Small intestine (tissue), 16 donors: Measurements from ENCODE around the gene CD2. TPM values are rescaled to one million over a fixed set of nuclear protein-coding genes. Genes with fewer than 3 reads are reported as not detected.

Source experiments
- DNase-seq, 2 donors: peaks; one replicate each; pipeline versions ENCODE4 v3.0.0 to v3.0.0-alpha.2; 2013
- FAIRE-seq: peaks from 2 replicates; lab custom pipeline; 2012; peaks lifted over from hg19 to GRCh38; lab: Jason Lieb, UNC
- H3K27ac ChIP-seq, 3 donors: one replicate each; pipeline ENCODE4 v1.5.1; 2013; ENCODE audit warnings: low read length in 2 of 3, mild to moderate bottlenecking in 2 of 3, control low read depth in 1 of 3, inconsistent platforms in 1 of 3, low read depth in 1 of 3, moderate library complexity in 1 of 3
- H3K27me3 ChIP-seq, 3 donors: one replicate each; pipeline ENCODE4 v1.6.1; 2013; ENCODE audit warnings: low read length in 3 of 3, inconsistent platforms in 1 of 3; ENCODE audit not compliant: control insufficient read depth in 3 of 3, insufficient read depth in 3 of 3
- H3K36me3 ChIP-seq, 3 donors: one replicate each; pipeline ENCODE4 v1.6.1; 2013; ENCODE audit warnings: low read length in 3 of 3, inconsistent platforms in 1 of 3, low read depth in 1 of 3, mild to moderate bottlenecking in 1 of 3, moderate library complexity in 1 of 3; ENCODE audit not compliant: control insufficient read depth in 3 of 3, insufficient read depth in 2 of 3
- H3K4me1 ChIP-seq, 3 donors: one replicate each; pipeline ENCODE4 v1.6.1; 2013; ENCODE audit warnings: low read length in 2 of 3, inconsistent platforms in 1 of 3, low read depth in 1 of 3, mild to moderate bottlenecking in 1 of 3, moderate library complexity in 1 of 3; ENCODE audit not compliant: control insufficient read depth in 3 of 3, insufficient read depth in 2 of 3
- H3K4me3 ChIP-seq, 3 donors: one replicate each; pipeline ENCODE4 v1.5.1; 2013; ENCODE audit warnings: low read length in 3 of 3, control low read depth in 1 of 3, inconsistent platforms in 1 of 3, low read depth in 1 of 3, mild to moderate bottlenecking in 1 of 3, moderate library complexity in 1 of 3
- H3K9me3 ChIP-seq, 2 donors: one replicate each; pipeline ENCODE4 v1.6.1; 2013; ENCODE audit warnings: low read depth in 1 of 2, low read length in 1 of 2; ENCODE audit not compliant: control insufficient read depth in 2 of 2, insufficient read depth in 1 of 2
- WGBS, 3 donors: extraction: QIAGEN DNeasy Blood & Tissue Kit; methylation state at CpG; one replicate each; pipeline ENCODE4 v1.1.7; 2013; 5-methylcytosine and 5-hydroxymethylcytosine counted together
- long read RNA-seq, 10 donors: transcript quantifications; one replicate each; lab custom pipeline, GENCODE V29; 2026
- polyA plus RNA-seq, 4 donors: library from polyadenylated mRNA; stranded (reverse) in 3 of 4; unstranded in 1 of 4; fragments of 200-250 nt in 3 of 4; fragments of 120-200 nt in 1 of 4; gene quantifications; one replicate each; pipeline versions ENCODE4 v1.2.1 to v1.2.3, GENCODE V29; 2013
- donor health status: healthy with polysubstance abuse.
- donor health status: control.
- donor health status: control.
- donor health status: Bipolar disorder and iron deficiency.
- donor health status: healthy.

Gene CD2
- 10 to 100 TPM in 1 of 4 donors, 1 to 10 TPM in 3; 2.1 to 14.9 (median 5.1) TPM for polyA plus RNA-seq
- long read RNA-seq, donor 1, result 0 reads
- long read RNA-seq, donor 2, partial matches to known transcripts, result 0 of 1 reads
- long read RNA-seq, donor 2, other reads (novel, unspliced or antisense), result 0 of 1 reads
- long read RNA-seq, donor 3, partial matches to known transcripts, result 0 of 1 reads
- long read RNA-seq, donor 3, other reads (novel, unspliced or antisense), result 0 of 1 reads
- long read RNA-seq, donor 4, result 0 reads
- long read RNA-seq, donor 5, result 0 reads
- long read RNA-seq, donor 6, partial matches to known transcripts, result 0 of 1 reads
- long read RNA-seq, donor 6, other reads (novel, unspliced or antisense), result 0 of 1 reads
- long read RNA-seq, donor 7, result 0 reads
- long read RNA-seq, donor 8, result 0 reads
- long read RNA-seq, donor 9, partial matches to known transcripts, result 0 of 1 reads
- long read RNA-seq, donor 9, other reads (novel, unspliced or antisense), result 0 of 1 reads
- long read RNA-seq, donor 10, result 0 reads

GRCh38 chr1:116754198-116754977 lies at the start of gene CD2:
Gene CD2, plus strand, starts transcription at chr1:116754430. Its CDS starts 63 bp downstream, at chr1:116754493.
- no peaks in the 10 kb centered on the region for H3K27me3 ChIP-seq
- H3K36me3 ChIP-seq, result no peaks in the 10 kb centered on the region
- FAIRE-seq (no peak), DNase-seq (peak in 1 of 2 donors; percentile 54)
- H3K4me1 ChIP-seq, result no peaks in the 10 kb centered on the region
- peak within 1 kb of the TSS in 2 of 3 donors; percentile 66 to 74 for H3K27ac ChIP-seq
- peak within 1 kb of the TSS in 1 of 3 donors; percentile 50 for H3K4me3 ChIP-seq
- H3K9me3 ChIP-seq, result no peaks in the 10 kb centered on the region
- 70 to 80% (median 73%) methylated on average over 7 of the region's 7 CpGs for WGBS, 3 donors

GRCh38 chr1:116706123-116706522 lies 48.1 kb upstream of the CD2 start:
- FAIRE-seq (no peak), DNase-seq (no peak)
- H3K9me3 ChIP-seq, result no peaks in the 10 kb centered on the region
- H3K27ac ChIP-seq, result no peak overlapping the region
- H3K4me1 ChIP-seq, result no peaks in the 10 kb centered on the region
- WGBS, 3 donors, result 61 to 74% (median 68%) methylated on average over 2 of the region's 2 CpGs
- H3K27me3 ChIP-seq, result peaks cover 0 to 3% (median 0%) of the 10 kb centered on the region in 3 donors
- no peaks in the 10 kb centered on the region for H3K36me3 ChIP-seq
- no peak overlapping the region for H3K4me3 ChIP-seq

GRCh38 chr1:116706841-116707240 lies 47.4 kb upstream of the CD2 start:
- Histone ChIP-seq H3K9me3 (no peaks in the 10 kb centered on the region), H3K27me3 (peaks cover 0 to 3% (median 0%) of the 10 kb centered on the region in 3 donors), H3K27ac (no peak overlapping the region), H3K36me3 (no peaks in the 10 kb centered on the region), H3K4me1 (no peaks in the 10 kb centered on the region), H3K4me3 (no peak overlapping the region)
- DNase-seq, result no peak
- FAIRE-seq, result no peak

- Histone ChIP-seq H3K4me1 (no peaks in the 10 kb centered on the region), H3K27ac (no peak overlapping the region), H3K27me3 (peaks cover 0 to 3% (median 0%) of the 10 kb centered on the region in 3 donors), H3K4me3 (no peak overlapping the region), H3K9me3 (no peaks in the 10 kb centered on the region), H3K36me3 (no peaks in the 10 kb centered on the region)
- FAIRE-seq (no peak), DNase-seq (no peak)
- WGBS, 3 donors, result 78 to 89% (median 86%) methylated on average over 6 of the region's 6 CpGs
Observed at GRCh38 chr1:116708255-116708900, 45.9 kb upstream of the CD2 start.

GRCh38 chr1:116709666-116710167 lies 44.5 kb upstream of the CD2 start:
- H3K9me3 ChIP-seq, result no peaks in the 10 kb centered on the region
- H3K36me3 ChIP-seq, result no peaks in the 10 kb centered on the region
- no peak overlapping the region for H3K27ac ChIP-seq
- peaks cover 0 to 3% (median 0%) of the 10 kb centered on the region in 3 donors for H3K27me3 ChIP-seq
- no peaks in the 10 kb centered on the region for H3K4me1 ChIP-seq
- FAIRE-seq (no peak), DNase-seq (no peak)
- H3K4me3 ChIP-seq, result no peak overlapping the region
- WGBS, 3 donors, result 88 to 91% (median 90%) methylated on average over 7 of the region's 7 CpGs

GRCh38 chr1:116710420-116711262 lies 43.6 kb upstream of the CD2 start:
- no peak for FAIRE-seq
- H3K4me1 ChIP-seq, result no peaks in the 10 kb centered on the region
- H3K36me3 ChIP-seq, result no peaks in the 10 kb centered on the region
- DNase-seq, result no peak
- WGBS, 3 donors, result 65 to 86% (median 81%) methylated on average over 2 of the region's 2 CpGs
- peaks cover 0 to 3% (median 0%) of the 10 kb centered on the region in 3 donors for H3K27me3 ChIP-seq
- H3K4me3 ChIP-seq, result no peak overlapping the region
- no peaks in the 10 kb centered on the region for H3K9me3 ChIP-seq
- H3K27ac ChIP-seq, result no peak overlapping the region

- Histone ChIP-seq H3K27me3 (peaks cover 0 to 3% (median 0%) of the 10 kb centered on the region in 3 donors), H3K27ac (no peak overlapping the region), H3K9me3 (no peaks in the 10 kb centered on the region), H3K36me3 (no peaks in the 10 kb centered on the region), H3K4me3 (no peak overlapping the region), H3K4me1 (no peaks in the 10 kb centered on the region)
- WGBS, 3 donors, result 63 to 69% (median 67%) methylated on average over 2 of the region's 2 CpGs
- FAIRE-seq, result no peak
- DNase-seq, result peak in 1 of 2 donors; percentile 35
Observed at GRCh38 chr1:116711263-116711840, 42.9 kb upstream of the CD2 start.
